HG03103 (cell line): Measurements from ENCODE around the gene COL9A2.

Experiments
- ATAC-seq: cut with Tn5 transposase; IDR thresholded peaks from one replicate; pipeline ENCODE4 v1.9.1; 2021; ENCODE audit warnings: low read depth; ENCODE audit not compliant: unreplicated experiment

The COL9A2 gene

GRCh38 chr1:40265919-40266318 is 51.2 kb downstream of the COL9A2 start:
- no peak for ATAC-seq

- no peak for ATAC-seq
Observed at GRCh38 chr1:40265298-40265697, 51.8 kb downstream of the COL9A2 start.

GRCh38 chr1:40264354-40264781 is 52.7 kb downstream of the COL9A2 start:
- no peak for ATAC-seq

GRCh38 chr1:40258445-40258769 is 58.7 kb downstream of the COL9A2 start:
- no peak for ATAC-seq

- ATAC-seq, result peak; percentile 93
Observed at GRCh38 chr1:40257688-40258444, 59.2 kb downstream of the COL9A2 start, which contains the start of gene ZMPSTE24. Gene ZMPSTE24 (plus strand): TSS chr1:40258236. CDS start chr1:40258272, 36 bp downstream.

GRCh38 chr1:40257313-40257687 is 59.8 kb downstream of the COL9A2 start:
- ATAC-seq, result no peak

- ATAC-seq, result no peak
Observed at GRCh38 chr1:40256401-40257084, 60.5 kb downstream of the COL9A2 start.

- no peak for ATAC-seq
Observed at GRCh38 chr1:40255231-40255630, 61.9 kb downstream of the COL9A2 start.

- ATAC-seq, result no peak
Observed at GRCh38 chr1:40252601-40253000, 64.5 kb downstream of the COL9A2 start.

GRCh38 chr1:40251456-40251855 is 65.6 kb downstream of the COL9A2 start:
- ATAC-seq, result no peak
